GM23248 (cell line): Measurements from ENCODE around the gene GALNT10. TPM values are rescaled to one million over a fixed set of nuclear protein-coding genes. Genes with fewer than 3 reads are reported as not detected.

Experiments
- DNase-seq: peaks from one replicate; pipeline ENCODE4 v3.0.0-alpha.2; 2015
- H2AFZ ChIP-seq: fragments of 200-600 bp; sonication (generic); 2 replicates; pipeline ENCODE4 v1.6.1; 2016; ENCODE audit warnings: antibody characterized with exemption
- H3F3A ChIP-seq: fragments of 200-600 bp; sonication (generic); 2 replicates; pipeline ENCODE4 v1.6.1; 2016; ENCODE audit warnings: mild to moderate bottlenecking, antibody characterized with exemption, mixed run types; ENCODE audit not compliant: insufficient read depth
- H3K27ac ChIP-seq: fragments of 200-600 bp; sonication (generic); 2 replicates; pipeline ENCODE4 v1.5.1; 2016; ENCODE audit warnings: mild to moderate bottlenecking
- H3K27me3 ChIP-seq: fragments of 200-600 bp; sonication (generic); replicated peaks from 2 replicates; pipeline ENCODE4 v1.6.1; 2016; ENCODE audit warnings: mild to moderate bottlenecking; ENCODE audit not compliant: insufficient read depth
- H3K36me3 ChIP-seq: fragments of 200-600 bp; sonication (generic); 2 replicates; pipeline ENCODE4 v1.6.1; 2016; ENCODE audit warnings: low read depth, mild to moderate bottlenecking
- H3K4me1 ChIP-seq: fragments of 200-600 bp; sonication (generic); 2 replicates; pipeline ENCODE4 v1.6.1; 2016; ENCODE audit warnings: mild to moderate bottlenecking; ENCODE audit not compliant: insufficient read depth
- H3K4me2 ChIP-seq: fragments of 200-600 bp; sonication (generic); one replicate; pipeline ENCODE4 v1.6.1; 2016; ENCODE audit warnings: mild to moderate bottlenecking; ENCODE audit not compliant: unreplicated experiment
- H3K4me3 ChIP-seq: fragments of 200-600 bp; sonication (generic); 2 replicates; pipeline ENCODE4 v1.5.1; 2016; ENCODE audit warnings: mild to moderate bottlenecking
- H3K79me2 ChIP-seq: fragments of 200-600 bp; sonication (generic); 2 replicates; pipeline ENCODE4 v1.6.1; 2016; ENCODE audit warnings: mild to moderate bottlenecking; ENCODE audit not compliant: insufficient read depth
- H3K9ac ChIP-seq: fragments of 200-600 bp; sonication (generic); 2 replicates; pipeline ENCODE4 v1.6.1; 2016; ENCODE audit warnings: mild to moderate bottlenecking
- H3K9me2 ChIP-seq: fragments of 200-600 bp; sonication (generic); 2 replicates; pipeline ENCODE4 v1.6.1; 2016; ENCODE audit warnings: mixed run types, mild to moderate bottlenecking, moderate library complexity; ENCODE audit not compliant: insufficient read depth
- H3K9me3 ChIP-seq: fragments of 200-600 bp; sonication (generic); one replicate; pipeline ENCODE4 v1.6.1; 2017; ENCODE audit warnings: low read depth
- H4K20me1 ChIP-seq: fragments of 200-600 bp; sonication (generic); 2 replicates; pipeline ENCODE4 v1.6.0; 2016; ENCODE audit not compliant: insufficient read depth
- EZH2 ChIP-seq: fragments of 200-600 bp; sonication (generic); IDR thresholded peaks from 2 replicates; pipeline ENCODE4 v1.6.1; 2018; ENCODE audit warnings: antibody characterized with exemption, mild to moderate bottlenecking; ENCODE audit not compliant: insufficient read depth, poor library complexity, severe bottlenecking
- EZH2phosphoT487 ChIP-seq: fragments of 200-600 bp; sonication (generic); IDR thresholded peaks from 2 replicates; pipeline ENCODE4 v1.6.1; 2018; ENCODE audit warnings: antibody characterized with exemption, moderate library complexity, mild to moderate bottlenecking, low read depth; ENCODE audit not compliant: insufficient read depth
- WGBS, 2 experiments: methylation state at CpG; one replicate each; pipeline ENCODE4 v1.1.6; 2015 to 2017; ENCODE audit warnings: low lambda C conversion rate in 2 of 2, low coverage in 1 of 2; ENCODE audit errors: missing lambda C conversion rate in 2 of 2; 5-methylcytosine and 5-hydroxymethylcytosine counted together
- in situ Hi-C: fragments of 300-500 bp; cut with MboI; formaldehyde crosslinking; loops from 2 replicates; pipeline ENCODE4 v1.15.0; 2020
- polyA plus RNA-seq: library from polyadenylated mRNA; unstranded; fragments of >200 nt; fragmentation: Nextera tagmentation; extraction: Ambion mirVana; gene quantifications from 2 replicates; pipeline ENCODE4 v1.2.1, GENCODE V29; 2016
- total RNA-seq: library from RNA; depleted of rRNA; stranded (reverse); fragments of >200 nt; shearing (Covaris generic); gene quantifications from 2 replicates; pipeline ENCODE4 v1.2.3, GENCODE V29; 2014

The GALNT10 gene
- total and polyA plus RNA-seq, 2 experiments from 2014 or later = 23.3 to 67.9 TPM

- in situ Hi-C loops = no loop called here
- no peak for TF ChIP-seq EZH2
- TF ChIP-seq EZH2phosphoT487 = no peak
- Histone ChIP-seq H3K36me3 (no peaks in the 10 kb centered on the region), H3K9me3 (no peaks in the 10 kb centered on the region), H3F3A (peaks cover 45% of the 10 kb centered on the region), H3K4me2 (no peak overlapping the region), H3K27me3 (no peaks in the 10 kb centered on the region), H3K9me2 (no peaks in the 10 kb centered on the region), H3K4me3 (no peak overlapping the region), H3K4me1 (peaks cover 42% of the 10 kb centered on the region), H3K27ac (peak overlapping the region; percentile 54), H3K9ac (no peak overlapping the region), H4K20me1 (no peaks in the 10 kb centered on the region), H2AFZ (no peak overlapping the region), H3K79me2 (peaks cover 71% of the 10 kb centered on the region)
- 17 to 23% methylated on average over 2 of the region's 2 CpGs for WGBS, 2 experiments
- DNase-seq = peak; percentile 72
These were observed 97.6 kb downstream of the GALNT10 start for GRCh38 chr5:154288145-154288544.

DNA sequence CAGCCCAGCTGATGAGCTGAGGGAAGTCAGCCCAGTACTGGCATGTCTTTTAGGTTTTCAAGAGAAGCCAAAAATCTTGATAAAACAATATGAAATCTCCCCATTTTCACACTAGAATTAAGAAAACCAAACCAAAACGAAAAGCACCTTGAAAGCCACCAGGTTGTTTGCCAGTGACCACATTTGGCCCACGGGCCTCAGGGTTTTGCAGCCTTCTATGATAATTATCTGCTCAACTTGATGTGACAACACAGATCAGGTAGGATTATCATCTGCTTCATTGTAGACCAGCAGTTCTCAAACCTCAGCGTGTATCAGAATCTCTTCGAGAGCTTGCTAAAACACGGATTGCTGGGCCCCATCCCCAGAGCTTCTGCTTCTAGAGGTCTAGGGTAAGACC is 101.4 kb downstream of the GALNT10 start:
- TF ChIP-seq EZH2phosphoT487 (no peak), EZH2 (no peak)
- no peaks in the 10 kb centered on the region for H3K9me3 ChIP-seq
- in situ Hi-C loops = no loop called here
- H3K4me2 ChIP-seq = no peak overlapping the region
- H2AFZ ChIP-seq = no peak overlapping the region
- H3K36me3 ChIP-seq = peaks cover 7% of the 10 kb centered on the region; the same call in 1 of the 2 replicates
- no peaks in the 10 kb centered on the region for H3K9me2 ChIP-seq
- peaks cover 20% of the 10 kb centered on the region for H3K4me1 ChIP-seq
- no peak for DNase-seq
- H4K20me1 ChIP-seq = no peaks in the 10 kb centered on the region
- H3K27ac ChIP-seq = no peak overlapping the region
- no peak overlapping the region for H3K9ac ChIP-seq
- H3K4me3 ChIP-seq = no peak overlapping the region
- H3F3A ChIP-seq = peaks cover 22% of the 10 kb centered on the region
- no peaks in the 10 kb centered on the region for H3K27me3 ChIP-seq
- 96 to 98% methylated on average over 5 of the region's 5 CpGs for WGBS, 2 experiments
- peaks cover 68% of the 10 kb centered on the region for H3K79me2 ChIP-seq

DNA sequence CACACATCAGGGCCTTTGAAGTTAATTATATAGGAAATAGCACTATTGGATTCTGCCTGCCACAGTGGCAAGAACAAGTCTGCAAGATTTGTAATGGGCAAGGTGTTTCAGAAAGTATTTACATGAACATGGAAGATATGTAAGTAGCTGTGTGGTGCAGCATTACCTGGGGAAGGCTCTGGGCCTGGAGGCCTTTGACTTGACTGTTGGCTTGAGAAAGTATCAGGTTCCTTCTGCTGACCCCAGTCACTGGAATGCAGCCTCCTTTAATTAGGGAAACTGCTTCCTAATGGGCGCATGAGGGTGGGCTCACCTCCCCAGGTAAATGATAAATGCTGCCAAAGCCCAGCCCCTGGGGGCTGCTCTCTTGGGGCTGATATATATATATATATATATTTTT is 102.7 kb downstream of the GALNT10 start:
- in situ Hi-C loops = no loop called here
- Histone ChIP-seq H3K27ac (no peak overlapping the region), H3K9me3 (no peaks in the 10 kb centered on the region), H3K36me3 (peaks cover 10% of the 10 kb centered on the region), H3K4me3 (no peak overlapping the region), H3K4me2 (no peak overlapping the region), H3K79me2 (peaks cover 64% of the 10 kb centered on the region), H3K9ac (no peak overlapping the region), H4K20me1 (no peaks in the 10 kb centered on the region), H2AFZ (no peak overlapping the region), H3F3A (peaks cover 13% of the 10 kb centered on the region; the same call in 1 of the 2 replicates), H3K27me3 (no peaks in the 10 kb centered on the region), H3K4me1 (peaks cover 7% of the 10 kb centered on the region), H3K9me2 (no peaks in the 10 kb centered on the region)
- no peak for DNase-seq
- no peak for TF ChIP-seq EZH2
- TF ChIP-seq EZH2phosphoT487 = no peak
- 100% methylated on average over 1 of the region's 1 CpG for WGBS, 2 experiments

DNA sequence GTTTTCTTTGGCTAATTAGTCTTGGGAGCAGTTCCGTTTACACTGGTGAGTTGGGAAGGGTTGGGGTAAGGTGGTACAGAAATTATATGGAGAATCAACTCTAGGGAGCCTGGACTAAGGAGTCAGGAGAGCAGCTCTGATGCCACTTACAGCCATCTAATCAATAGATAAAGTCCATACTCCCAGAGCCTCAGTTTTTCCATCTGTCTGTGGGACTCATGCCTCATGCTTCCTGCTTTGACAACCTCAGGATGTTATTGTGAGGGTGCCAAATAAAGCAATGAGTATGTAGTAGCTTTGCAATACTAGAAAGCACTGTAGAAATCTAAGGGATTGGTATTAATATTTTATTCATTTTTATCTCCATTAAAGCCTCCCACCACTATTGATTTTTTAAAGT is 105.0 kb downstream of the GALNT10 start:
- DNase-seq = no peak
- H3K79me2 ChIP-seq = peaks cover 46% of the 10 kb centered on the region
- TF ChIP-seq EZH2 (no peak), EZH2phosphoT487 (no peak)
- no peaks in the 10 kb centered on the region for H3K4me1 ChIP-seq
- H3K4me3 ChIP-seq = no peak overlapping the region
- 97 to 100% methylated on average over 1 of the region's 1 CpG for WGBS, 2 experiments
- no peaks in the 10 kb centered on the region for H3K9me2 ChIP-seq
- H3K27me3 ChIP-seq = no peaks in the 10 kb centered on the region
- H3K9me3 ChIP-seq = no peaks in the 10 kb centered on the region
- H3K4me2 ChIP-seq = no peak overlapping the region
- in situ Hi-C loops = no loop called here
- no peak overlapping the region for H3K9ac ChIP-seq
- peaks cover 13% of the 10 kb centered on the region for H3K36me3 ChIP-seq
- no peaks in the 10 kb centered on the region for H3F3A ChIP-seq
- H2AFZ ChIP-seq = no peak overlapping the region
- H3K27ac ChIP-seq = no peak overlapping the region
- H4K20me1 ChIP-seq = no peaks in the 10 kb centered on the region

- 93 to 96% methylated on average over 6 of the region's 6 CpGs for WGBS, 2 experiments
- no peak overlapping the region for H3K4me2 ChIP-seq
- H3K79me2 ChIP-seq = peaks cover 35% of the 10 kb centered on the region
- H3K36me3 ChIP-seq = peaks cover 13% of the 10 kb centered on the region
- H3K27ac ChIP-seq = no peak overlapping the region
- H2AFZ ChIP-seq = no peak overlapping the region
- no peaks in the 10 kb centered on the region for H3K27me3 ChIP-seq
- DNase-seq = no peak
- H3K9me2 ChIP-seq = no peaks in the 10 kb centered on the region
- TF ChIP-seq EZH2 = no peak
- TF ChIP-seq EZH2phosphoT487 = no peak
- no peaks in the 10 kb centered on the region for H4K20me1 ChIP-seq
- H3K9me3 ChIP-seq = no peaks in the 10 kb centered on the region
- H3F3A ChIP-seq = no peaks in the 10 kb centered on the region
- no peak overlapping the region for H3K9ac ChIP-seq
- in situ Hi-C loops = no loop called here
- H3K4me3 ChIP-seq = no peak overlapping the region
- no peaks in the 10 kb centered on the region for H3K4me1 ChIP-seq
These were observed 106.1 kb downstream of the GALNT10 start for GRCh38 chr5:154296525-154297159.
